Uterus (tissue), 2 donors: ENCODE measurements around the gene HSPA5.

Experiments used
- CTCF ChIP-seq, 4 experiments: fragments of 200-600 bp in 2 of 4; fragments of 450-650 bp in 2 of 4; sonication (generic) in 2 of 4; IDR thresholded peaks; one replicate each; pipeline ENCODE4 v1.5.1; 2016 to 2019; ENCODE audit warnings: antibody characterized with exemption in 4 of 4, mild to moderate bottlenecking in 2 of 4, moderate library complexity in 1 of 4
- POLR2A ChIP-seq, 2 donors: fragments of 450-650 bp; IDR thresholded peaks; one replicate each; pipeline ENCODE4 v1.6.1; 2016; ENCODE audit warnings: antibody characterized with exemption in 2 of 2, mild to moderate bottlenecking in 1 of 2, moderate library complexity in 1 of 2

GRCh38 chr9:125202846-125203618 is 38.1 kb downstream of the HSPA5 start:
- TF ChIP-seq CTCF (IDR thresholded peaks at IDR 0.05), result no peak
- no peak for TF ChIP-seq POLR2A (IDR thresholded peaks at IDR 0.05)
